GM21723 (cell line): Measurements from ENCODE around the gene LARGE1.

Experiments used
- ATAC-seq: cut with Tn5 transposase; IDR thresholded peaks from one replicate; pipeline ENCODE4 v1.9.1; 2021; ENCODE audit warnings: mild to moderate bottlenecking, moderate library complexity; ENCODE audit not compliant: unreplicated experiment

The LARGE1 gene

DNA sequence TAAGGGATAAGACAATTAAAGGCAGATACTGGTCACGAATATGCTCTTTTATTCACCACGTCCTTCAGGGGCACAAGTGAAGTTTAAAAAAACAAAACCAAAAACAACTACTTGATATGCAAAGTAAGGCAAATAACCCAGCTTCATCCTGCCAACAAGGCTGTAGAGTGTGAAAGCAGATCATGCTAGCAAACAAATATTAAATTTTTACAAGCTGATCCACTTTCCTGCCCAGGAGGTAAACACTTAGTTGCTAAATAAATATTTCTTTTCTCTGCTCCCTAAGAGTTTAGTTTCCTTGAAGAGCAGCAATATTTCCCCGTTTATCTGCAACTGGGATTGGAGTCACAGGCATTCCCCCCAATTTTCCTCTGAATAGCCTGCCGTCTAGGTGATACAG is 300.2 kb downstream of the LARGE1 start:
- ATAC-seq, result no peak

DNA sequence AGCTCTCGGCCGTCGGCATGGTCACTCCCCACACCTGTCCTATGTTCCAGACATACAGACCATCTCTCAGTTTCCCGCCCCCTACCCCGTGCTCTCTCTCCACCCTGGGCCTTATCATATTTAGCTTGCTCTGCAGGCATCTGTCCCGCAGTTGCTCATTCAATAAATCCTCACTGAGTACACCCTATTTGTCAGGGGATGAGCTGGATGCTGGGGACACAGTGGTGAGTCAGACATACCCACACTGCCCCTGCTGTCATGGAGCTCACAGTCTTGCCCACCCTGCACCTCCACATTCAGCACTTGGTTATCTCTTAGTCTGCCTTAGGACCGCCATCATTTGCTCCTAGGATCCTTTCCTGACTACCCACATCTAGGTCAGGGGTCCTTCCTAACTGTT is 313.8 kb downstream of the LARGE1 start:
- ATAC-seq, result no peak

DNA sequence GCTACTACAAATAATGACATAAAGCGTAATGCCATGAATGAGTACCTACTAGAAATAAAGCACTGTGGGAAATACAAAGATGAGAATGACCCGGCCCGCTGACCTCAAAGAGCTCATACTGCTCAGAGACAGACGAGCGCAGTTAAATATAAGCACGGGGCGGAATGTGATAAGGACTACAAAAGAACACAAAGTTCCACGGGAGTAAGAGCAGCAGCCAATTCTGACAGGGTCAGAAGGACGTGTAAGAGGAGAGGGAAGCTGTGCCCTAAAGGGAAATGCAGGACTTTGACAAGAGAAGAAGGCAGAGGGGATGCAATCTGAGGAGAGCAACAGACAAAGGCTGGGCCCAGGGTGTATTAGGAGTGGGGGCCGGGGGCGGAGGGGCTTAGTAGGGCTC is 314.6 kb downstream of the LARGE1 start:
- no peak for ATAC-seq

DNA sequence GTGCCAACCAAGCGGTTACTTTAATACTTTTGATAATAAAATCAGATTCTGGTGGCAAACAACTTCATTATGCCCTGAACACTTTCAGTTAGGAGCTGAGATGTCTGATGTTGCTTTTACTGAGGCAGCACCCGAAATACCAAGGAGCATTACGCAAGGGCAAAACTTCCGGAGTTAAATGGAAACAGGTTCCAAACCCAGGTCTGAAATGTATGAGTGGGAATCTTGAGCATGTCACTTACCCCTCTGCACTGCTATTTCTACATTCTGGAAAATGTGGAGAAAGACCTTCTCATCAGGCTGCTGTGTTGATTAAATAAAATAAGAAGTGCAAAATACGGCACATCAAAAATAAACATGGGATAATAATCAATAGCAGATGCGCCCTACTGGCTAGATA is 315.1 kb downstream of the LARGE1 start:
- ATAC-seq, result no peak

DNA sequence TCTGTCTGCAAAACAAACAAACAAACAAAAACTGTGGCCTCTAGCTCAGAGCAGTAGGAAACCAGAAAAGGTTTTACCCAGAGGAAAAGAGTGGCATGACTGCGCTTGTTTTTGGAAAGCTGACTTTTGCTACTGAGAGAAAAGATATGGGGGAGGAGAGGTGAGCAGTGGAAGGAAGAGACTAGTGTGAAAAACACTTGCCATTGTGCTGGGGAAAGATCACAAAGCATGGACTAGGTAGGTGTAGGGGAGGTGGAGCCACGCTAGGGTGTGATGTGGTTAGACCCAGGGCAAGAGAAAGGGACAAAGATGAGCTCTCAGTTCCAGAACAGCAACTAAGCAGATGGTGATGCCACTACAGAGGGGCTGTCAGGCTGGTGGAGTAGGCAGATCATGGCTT is 319.2 kb downstream of the LARGE1 start:
- ATAC-seq, result no peak

DNA sequence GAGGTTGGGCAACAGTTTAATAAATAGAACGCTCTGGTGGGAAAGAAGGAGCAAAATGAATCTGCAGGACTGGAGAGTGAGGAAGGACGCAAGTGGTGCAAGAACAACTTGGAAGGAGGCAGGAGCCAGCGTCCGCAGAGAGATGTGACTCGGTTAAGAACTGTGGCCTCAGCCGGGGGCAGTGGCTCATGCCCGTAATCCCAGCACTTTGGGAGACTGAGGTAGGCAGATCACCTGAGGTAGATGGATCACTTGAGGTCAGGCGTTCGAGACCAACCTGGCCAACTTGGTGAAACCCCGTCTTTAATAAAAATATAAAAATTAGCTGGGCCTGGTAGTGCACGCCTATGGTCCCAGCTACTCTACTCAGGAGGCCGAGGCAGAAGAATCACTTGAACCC is 319.7 kb downstream of the LARGE1 start:
- ATAC-seq, result no peak

DNA sequence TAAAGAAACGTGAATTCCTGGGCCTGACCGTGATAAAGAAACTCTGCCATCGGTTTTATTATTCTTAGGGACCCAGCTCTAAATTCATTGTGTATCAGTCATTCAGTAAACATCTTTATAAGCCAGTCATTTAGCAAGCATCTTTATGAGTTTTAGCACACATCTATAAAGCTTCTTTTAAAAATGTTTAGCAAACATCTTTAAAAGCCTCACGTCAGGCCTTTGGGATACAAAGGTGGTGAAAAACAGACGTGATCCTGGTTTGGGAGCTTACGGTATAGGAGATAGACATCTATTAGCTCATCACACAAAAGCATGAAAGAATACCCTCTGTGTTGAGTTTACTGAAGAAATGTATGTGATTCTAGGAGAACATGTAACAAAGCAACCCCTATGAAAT is 320.2 kb downstream of the LARGE1 start:
- no peak for ATAC-seq

DNA sequence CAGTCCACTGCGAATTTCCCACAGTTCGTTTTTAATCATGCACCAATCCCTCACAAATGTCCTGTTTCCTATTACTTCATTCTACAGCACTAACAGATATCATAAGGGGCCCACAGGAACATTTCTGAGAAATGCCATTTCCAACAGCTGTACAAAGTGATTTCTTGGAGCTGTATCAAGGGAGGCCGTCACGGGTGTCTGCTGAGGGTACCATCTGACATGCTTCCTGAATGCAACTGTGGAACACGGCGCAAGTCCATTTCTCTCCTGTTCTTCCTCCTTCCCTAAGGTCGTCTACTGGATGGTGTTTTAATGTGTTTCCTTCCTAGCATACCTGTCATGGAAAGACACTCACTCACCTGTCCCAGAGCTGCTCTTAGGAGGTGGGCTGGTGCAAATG is 320.7 kb downstream of the LARGE1 start:
- no peak for ATAC-seq

DNA sequence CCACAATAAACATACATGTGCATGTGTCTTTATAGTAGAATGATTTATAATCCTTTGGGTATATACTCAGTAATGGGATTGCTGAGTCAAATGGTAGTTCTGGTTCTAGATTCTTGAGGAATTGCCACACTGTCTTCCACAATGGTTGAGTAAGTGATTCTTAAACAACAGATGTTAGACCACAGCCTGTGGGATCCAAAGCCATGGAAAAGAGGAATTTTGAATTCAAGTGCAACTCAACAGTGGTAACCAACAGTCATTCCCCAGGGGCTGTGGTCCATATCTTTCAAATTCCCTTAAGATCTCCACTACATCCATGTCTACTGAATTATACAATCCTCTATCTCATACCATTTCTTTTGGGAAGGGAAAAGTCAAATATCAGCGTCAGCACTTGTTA is 321.5 kb downstream of the LARGE1 start:
- no peak for ATAC-seq

DNA sequence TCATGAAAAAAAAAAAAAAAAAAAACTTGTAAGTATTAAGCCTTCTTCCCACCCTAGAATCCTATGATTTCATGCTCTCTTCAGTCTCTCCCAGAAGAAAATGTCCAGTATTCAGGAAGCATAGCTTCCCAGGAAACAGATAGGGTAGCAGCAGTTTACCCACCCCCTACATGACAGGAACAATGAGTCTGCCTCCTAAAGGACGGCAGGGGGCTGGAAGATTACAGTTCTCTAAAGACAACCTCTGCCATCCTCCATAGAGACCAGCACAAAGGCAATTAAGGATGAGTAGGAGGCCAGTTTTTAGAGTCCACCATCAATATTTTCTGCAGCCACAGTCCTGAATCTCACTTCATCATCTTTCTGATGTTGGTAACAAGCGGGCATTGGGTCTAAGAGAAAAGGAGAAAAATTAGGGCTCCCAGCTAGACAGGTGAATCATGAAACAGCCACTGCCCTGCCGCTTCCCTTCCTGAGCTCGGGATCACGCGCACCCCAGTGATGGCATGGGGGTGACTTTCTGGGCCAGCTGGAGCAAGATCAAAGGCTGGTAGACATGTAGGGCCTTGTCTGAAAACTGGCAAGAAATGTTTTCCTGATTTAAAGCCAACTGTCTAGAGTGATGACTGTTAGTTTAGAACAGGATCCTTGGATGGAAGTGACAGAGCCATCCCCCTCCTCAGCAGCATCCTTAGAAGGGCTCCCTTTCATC is 322.8 kb downstream of the LARGE1 start:
- no peak for ATAC-seq

DNA sequence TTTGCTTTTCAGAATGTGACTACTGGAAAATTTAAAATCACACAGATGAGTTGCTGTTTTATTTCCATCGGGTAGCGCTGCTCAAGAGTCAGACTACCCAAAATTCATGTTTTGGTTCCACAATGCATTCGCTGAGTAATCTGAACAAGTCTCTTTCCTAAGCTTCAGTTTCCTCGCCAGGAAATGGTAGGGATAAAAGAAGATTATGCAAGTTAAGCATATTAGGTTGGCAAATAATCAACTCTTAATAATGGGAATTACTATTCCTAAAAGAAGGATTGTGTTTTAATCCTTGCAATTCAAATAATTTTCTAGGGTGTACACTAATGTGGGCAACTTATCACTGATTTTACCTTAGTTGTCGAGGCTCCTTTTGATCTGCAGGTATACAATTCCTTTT is 326.5 kb downstream of the LARGE1 start:
- no peak for ATAC-seq

DNA sequence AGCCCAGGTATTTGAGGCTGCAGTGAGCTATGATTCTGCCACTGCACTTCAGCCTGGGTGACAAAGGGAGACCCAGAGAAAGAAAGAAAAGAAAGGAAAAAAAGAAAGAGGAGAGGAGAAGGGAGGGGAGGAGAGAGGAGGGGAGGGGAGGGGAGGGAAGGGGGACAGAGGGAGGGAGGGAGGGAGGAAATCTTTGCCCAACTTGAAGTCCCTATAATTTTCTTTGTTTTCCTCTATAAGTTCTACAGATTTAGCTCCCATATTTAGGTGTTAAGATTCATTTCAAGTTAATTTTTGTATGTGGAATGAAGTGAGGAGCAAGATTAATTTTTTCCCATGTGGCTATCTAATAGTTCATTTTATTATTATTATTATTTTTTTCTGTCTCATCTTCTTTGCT is 328.3 kb downstream of the LARGE1 start:
- ATAC-seq, result no peak

DNA sequence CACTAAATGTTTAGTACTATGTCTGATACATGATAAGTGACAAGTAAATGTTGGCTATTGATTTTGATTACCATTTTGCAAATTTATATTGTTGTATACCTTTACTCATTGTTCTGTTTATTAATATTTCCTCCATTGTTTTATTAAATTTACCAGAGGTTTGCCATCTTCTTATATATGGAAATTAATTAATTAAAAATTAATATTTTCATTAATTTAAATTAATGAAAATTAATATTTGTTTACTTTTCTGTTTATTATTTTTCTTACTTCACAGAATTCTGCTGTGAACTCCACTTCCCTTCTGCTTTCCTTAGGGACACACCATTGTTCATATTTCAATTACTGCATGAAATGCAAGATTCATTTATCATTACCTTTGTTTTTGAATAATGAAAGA is 331.0 kb downstream of the LARGE1 start:
- ATAC-seq, result no peak

DNA sequence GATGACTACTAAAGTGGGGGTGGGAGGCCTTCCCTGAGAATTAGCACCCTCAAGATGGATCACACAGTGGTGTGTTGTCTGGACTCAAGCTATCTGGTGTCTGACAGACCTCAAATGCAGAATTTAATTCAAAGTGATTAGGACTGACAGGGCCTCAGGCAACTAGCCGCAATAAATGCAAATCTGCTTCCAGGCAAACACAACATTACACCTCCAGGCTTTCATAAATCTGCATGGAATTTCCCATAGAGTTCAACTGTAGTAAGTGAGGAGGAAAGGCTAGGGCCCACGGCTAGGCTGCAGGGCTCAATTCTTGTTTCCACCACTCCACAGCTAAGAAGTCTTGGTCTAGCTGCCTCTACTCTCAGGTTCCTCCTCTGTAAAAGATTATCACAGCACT is 331.4 kb downstream of the LARGE1 start:
- no peak for ATAC-seq

DNA sequence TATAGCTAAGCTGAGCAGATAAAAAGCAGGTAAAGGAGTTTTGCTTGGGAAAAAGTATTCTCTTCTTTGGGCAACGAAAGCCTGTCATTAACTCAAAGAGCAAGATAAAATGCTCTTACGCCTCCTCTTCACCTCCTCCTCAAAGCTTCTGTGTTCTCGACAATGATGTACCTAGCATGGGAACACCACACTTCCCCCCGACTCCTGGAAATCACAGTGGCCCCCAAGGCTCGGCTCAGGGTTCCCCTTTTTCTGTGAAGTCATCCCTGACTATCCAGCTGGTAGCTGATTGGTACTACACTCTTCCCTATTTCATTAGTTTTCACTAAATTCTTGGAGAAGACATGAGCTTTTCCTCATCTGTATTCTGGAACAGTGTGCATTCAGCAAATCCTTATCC is 336.1 kb downstream of the LARGE1 start:
- ATAC-seq, result no peak

DNA sequence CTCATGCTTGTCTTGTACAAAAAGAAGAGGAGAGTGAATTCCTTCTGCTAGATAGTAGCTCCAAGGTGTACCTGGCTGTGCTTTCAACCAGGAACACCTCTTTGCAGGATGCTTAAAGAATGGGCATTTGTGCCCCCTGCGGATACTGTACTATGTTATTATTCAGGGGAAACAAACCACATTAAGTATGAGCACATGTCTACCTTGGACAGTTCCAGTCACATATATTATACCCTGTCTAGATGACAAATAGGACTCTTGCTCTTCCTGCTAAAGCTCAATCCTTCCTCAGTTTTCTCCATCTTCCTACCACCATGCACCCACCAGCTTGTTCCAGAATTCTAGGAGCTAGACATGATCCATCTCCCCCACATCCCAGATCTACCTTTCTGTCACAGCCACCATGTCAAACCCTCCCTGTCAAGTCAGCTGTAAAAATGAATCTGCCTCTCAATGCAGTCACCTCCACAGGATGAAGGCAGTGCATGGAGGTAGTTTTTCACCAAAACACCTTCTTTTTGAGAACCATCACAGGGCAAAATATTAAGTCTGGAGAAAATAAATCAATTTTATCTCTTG is 337.4 kb downstream of the LARGE1 start:
- ATAC-seq, result no peak

DNA sequence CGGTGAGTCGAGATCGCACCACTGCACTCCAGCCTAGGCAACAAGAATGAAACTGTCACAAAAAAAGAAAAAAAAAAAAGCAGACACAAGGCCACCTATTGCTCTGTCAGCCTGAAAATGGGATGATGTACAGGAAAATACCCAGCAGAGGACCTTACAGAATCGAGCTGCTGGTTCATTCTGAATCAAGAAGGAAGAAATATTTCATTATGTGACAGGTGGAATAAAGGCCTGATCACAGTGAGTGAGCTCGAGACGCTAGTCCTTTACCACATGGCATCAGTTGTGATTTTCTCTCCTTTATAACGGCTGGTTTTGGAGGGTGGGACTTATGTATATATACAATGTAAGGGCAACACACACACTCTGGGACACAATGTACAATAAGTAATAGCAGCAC is 340.0 kb downstream of the LARGE1 start:
- ATAC-seq, result no peak

DNA sequence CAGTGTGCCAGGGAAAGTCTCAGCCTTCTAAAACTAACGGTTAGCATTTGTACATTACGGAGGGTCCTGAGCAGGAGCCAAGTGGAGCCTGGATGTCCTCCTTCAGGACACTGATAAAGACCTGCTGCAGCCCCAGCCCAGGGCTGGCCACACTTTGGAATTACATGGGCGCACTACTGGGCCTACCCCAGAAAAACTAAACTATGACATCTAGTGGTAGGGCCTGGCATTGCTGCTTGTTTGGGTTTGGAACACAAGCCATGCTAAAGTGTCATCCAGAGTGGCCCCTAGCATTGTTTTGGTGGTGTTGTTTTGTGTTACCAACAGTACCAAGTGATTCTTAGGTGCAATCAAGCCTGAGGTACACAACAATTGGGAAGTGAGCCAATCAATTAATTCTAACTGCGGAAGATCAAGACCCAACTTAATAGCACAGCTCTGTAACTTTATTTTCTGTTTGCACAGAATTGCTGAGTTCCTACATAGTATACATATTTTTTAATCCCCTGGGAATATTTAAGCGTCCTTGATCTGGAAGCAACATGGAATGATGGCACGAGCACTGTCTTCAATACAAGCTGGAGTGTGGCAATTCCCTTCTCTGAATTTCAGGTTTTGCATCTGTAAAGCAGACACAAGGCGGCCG is 340.7 kb downstream of the LARGE1 start:
- ATAC-seq, result no peak

DNA sequence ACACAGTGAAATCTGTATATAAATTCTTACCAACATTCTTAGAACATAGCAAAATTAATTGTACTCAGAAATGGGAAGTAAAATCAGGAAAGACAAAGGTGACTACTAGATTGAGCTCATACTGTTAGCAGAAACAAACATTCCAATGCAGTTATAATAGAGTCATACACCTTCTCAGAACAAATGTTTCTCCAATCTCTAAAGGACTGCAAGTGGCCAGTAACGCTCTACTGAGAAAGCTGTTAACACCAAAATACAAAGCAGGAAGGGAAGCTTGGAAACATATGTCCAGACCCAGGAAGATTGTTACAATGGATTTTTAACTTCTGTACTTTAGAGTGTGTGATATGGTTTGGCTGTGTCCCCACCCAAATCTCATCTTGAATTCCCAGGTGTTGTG is 341.5 kb downstream of the LARGE1 start:
- ATAC-seq, result no peak

DNA sequence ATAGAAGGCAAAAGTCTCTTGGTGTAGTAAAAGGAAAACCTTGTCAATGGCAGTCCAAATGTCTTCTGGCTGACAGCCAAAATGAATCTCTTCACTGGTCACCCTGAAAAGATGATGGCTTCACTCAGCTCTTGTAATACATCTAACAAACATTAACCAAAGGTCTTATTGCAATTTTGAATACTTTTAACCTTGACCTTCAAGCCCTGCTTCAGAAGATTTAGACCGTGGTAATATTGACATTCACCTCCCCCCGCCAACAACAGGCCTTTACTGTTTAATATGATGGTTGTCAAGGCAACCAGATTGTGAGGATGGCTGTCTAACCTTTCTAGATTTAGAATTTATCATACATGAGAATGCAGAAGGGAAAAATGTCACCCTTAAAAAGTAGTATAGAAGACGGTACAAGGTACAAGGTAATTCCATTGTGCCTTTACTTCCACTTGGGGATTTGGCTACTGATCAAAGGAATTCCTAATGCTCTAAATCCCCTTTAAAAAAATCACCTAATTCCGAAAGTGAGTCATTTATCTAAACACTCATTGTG is 342.3 kb downstream of the LARGE1 start:
- ATAC-seq, result no peak

DNA sequence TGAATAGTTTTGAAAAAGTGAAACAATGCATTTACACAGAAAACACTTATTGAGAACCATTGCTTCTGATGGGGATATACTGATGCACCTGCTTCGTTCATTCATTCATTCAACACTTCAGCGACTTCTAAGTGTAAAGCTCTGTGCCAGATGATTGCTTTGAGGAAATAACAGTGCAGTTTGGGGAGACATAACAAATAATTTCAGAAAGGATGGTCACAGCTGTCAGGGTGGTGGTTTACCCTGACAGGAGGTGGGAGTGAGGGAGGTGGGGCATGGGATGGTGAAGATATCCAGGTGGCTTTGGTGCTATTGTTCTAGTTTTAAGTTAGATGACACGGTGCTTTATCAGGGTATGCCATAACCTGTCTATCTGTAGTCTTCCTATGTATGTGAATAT is 344.1 kb downstream of the LARGE1 start:
- ATAC-seq, result no peak

DNA sequence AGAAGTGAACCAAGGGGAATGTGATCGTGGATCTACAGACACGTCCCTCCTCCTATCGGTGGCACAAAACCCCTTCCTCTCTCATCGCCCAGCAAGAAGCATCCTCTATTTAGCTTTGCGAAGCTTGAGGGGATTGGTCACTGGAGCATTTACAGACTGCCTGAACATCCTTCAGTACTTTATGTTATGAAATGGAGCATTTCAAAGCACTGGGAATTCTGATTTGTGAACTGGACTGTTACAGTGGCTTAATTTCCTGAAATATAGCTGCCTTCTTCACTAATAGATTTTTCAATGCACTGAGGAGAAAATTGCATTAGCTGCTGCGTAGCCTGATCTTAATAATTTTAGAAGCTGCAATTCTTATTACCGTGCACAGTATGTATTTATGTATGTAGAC is 344.5 kb downstream of the LARGE1 start:
- ATAC-seq, result no peak
